ENCODE measurements around the gene TIMMDC1.

DNA sequence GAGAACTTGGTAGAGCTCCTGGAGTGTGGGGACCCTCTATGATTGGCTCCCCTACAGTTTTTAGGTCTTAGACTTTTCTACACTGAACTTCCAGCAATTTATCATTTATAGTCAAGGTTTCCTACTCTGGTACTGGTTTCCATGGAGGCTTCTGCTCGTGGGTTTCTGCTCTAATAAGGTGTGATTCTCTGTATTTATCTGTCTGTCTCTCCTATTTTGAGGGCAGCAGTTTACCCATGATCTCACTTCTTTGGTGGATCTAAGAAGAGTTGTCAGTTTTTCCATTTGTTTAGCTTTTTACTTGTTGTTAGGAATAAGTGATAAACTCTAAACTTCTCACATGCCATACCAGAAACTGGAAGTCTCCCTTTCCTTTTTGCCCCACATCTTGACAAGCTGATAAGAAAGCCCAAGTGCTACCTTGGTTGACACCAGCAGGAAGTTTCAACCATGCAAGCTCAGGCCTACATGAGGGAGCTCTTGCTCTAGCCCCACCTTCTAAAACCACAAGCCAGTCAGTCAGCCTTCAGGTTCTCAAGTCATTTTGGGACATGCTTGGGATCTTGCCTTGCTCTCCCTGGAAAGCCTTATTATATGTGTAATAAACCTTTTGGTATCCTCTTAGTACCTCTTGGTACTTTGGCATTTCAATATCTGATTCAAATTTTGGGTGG lies 10.0 kb downstream of the TIMMDC1 start:
- TF ChIP-seq POLR2A (IDR thresholded peaks at IDR 0.05) (no peak), POLR2AphosphoS5 (IDR thresholded peaks at IDR 0.05) (no peak), EP300 (IDR thresholded peaks at IDR 0.05; ENCODE audit: low read depth) (no peak)
- TF ChIP-seq, protein P1, sequence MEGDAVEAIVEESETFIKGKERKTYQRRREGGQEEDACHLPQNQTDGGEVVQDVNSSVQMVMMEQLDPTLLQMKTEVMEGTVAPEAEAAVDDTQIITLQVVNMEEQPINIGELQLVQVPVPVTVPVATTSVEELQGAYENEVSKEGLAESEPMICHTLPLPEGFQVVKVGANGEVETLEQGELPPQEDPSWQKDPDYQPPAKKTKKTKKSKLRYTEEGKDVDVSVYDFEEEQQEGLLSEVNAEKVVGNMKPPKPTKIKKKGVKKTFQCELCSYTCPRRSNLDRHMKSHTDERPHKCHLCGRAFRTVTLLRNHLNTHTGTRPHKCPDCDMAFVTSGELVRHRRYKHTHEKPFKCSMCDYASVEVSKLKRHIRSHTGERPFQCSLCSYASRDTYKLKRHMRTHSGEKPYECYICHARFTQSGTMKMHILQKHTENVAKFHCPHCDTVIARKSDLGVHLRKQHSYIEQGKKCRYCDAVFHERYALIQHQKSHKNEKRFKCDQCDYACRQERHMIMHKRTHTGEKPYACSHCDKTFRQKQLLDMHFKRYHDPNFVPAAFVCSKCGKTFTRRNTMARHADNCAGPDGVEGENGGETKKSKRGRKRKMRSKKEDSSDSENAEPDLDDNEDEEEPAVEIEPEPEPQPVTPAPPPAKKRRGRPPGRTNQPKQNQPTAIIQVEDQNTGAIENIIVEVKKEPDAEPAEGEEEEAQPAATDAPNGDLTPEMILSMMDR (IDR thresholded peaks at IDR 0.05) = no peak

Measured in transverse colon (tissue), 4 donors.